ENCODE results near the gene SOX5.
"Not testable (repeated sequence)": the region's sequence is repeated elsewhere in the genome, so short reads cannot be mapped to it uniquely, and the experiment has no call there.

SOX5 gene

GRCh38 chr12:23906329-23906728 lies 43.1 kb downstream of the SOX5 start:
- no peak for DNase-seq

GRCh38 chr12:23899434-23899833 lies 50.0 kb downstream of the SOX5 start:
- no peak for DNase-seq

- no peak for DNase-seq
Measured at GRCh38 chr12:23898121-23898520, 51.3 kb downstream of the SOX5 start.

GRCh38 chr12:23895792-23896218 lies 53.7 kb downstream of the SOX5 start:
- DNase-seq = no peak

GRCh38 chr12:23893611-23894010 lies 55.9 kb downstream of the SOX5 start:
- DNase-seq = no peak

- no peak for DNase-seq
Measured at GRCh38 chr12:23891115-23891514, 58.4 kb downstream of the SOX5 start.

- no peak for DNase-seq
Measured at GRCh38 chr12:23889069-23889440, 60.4 kb downstream of the SOX5 start.

GRCh38 chr12:23888396-23889068 lies 60.9 kb downstream of the SOX5 start:
- no peak for DNase-seq

GRCh38 chr12:23887055-23887835 lies 62.2 kb downstream of the SOX5 start:
- DNase-seq = no peak

GRCh38 chr12:23885394-23885793 lies 64.1 kb downstream of the SOX5 start:
- DNase-seq = no peak

- DNase-seq = no peak
Measured at GRCh38 chr12:23884909-23885308, 64.6 kb downstream of the SOX5 start.

GRCh38 chr12:23880988-23881387 lies 68.5 kb downstream of the SOX5 start:
- no peak for DNase-seq

GRCh38 chr12:23876618-23877017 lies 72.9 kb downstream of the SOX5 start:
- DNase-seq = not testable (repeated sequence)

GRCh38 chr12:23867794-23868193 lies 81.7 kb downstream of the SOX5 start:
- no peak for DNase-seq

- DNase-seq = no peak
Measured at GRCh38 chr12:23862701-23863100, 86.8 kb downstream of the SOX5 start.

- DNase-seq = no peak
Measured at GRCh38 chr12:23860019-23860418, 89.5 kb downstream of the SOX5 start.

GRCh38 chr12:23857178-23857577 lies 92.3 kb downstream of the SOX5 start:
- no peak for DNase-seq

GRCh38 chr12:23855813-23856212 lies 93.7 kb downstream of the SOX5 start:
- no peak for DNase-seq

- DNase-seq = no peak
Measured at GRCh38 chr12:23854598-23854997, 94.9 kb downstream of the SOX5 start.

GRCh38 chr12:23853640-23854039 lies 95.8 kb downstream of the SOX5 start:
- DNase-seq = no peak

GRCh38 chr12:23851602-23852001 lies 97.9 kb downstream of the SOX5 start:
- no peak for DNase-seq

- DNase-seq = no peak
Measured at GRCh38 chr12:23847857-23848256, 101.6 kb downstream of the SOX5 start.

- DNase-seq = no peak
Measured at GRCh38 chr12:23843958-23844357, 105.5 kb downstream of the SOX5 start.

GRCh38 chr12:23834076-23834475 lies 115.4 kb downstream of the SOX5 start:
- no peak for DNase-seq

GRCh38 chr12:23831739-23832138 lies 117.7 kb downstream of the SOX5 start:
- DNase-seq = no peak
